Fibroblast of lung (primary cell): ENCODE measurements around the gene DPEP3.

Source experiments
- EZH2 ChIP-seq: IDR thresholded peaks from 2 replicates; pipeline ENCODE4 v1.5.1; 2012; ENCODE audit warnings: low read length, control low read depth, mild to moderate bottlenecking; ENCODE audit errors: missing control alignments
- TF ChIP-seq, protein P1 (sequence below), 2 donors: IDR thresholded peaks in 1 of 2; conservative IDR thresholded peaks in 1 of 2; 1 replicate in 1 of 2; 2 replicates in 1 of 2; pipeline ENCODE4 v1.5.1; 2011 to 2012; ENCODE audit warnings: low read length in 2 of 2, control low read depth in 1 of 2, inconsistent platforms in 1 of 2, low read depth in 1 of 2, mild to moderate bottlenecking in 1 of 2

DNA sequence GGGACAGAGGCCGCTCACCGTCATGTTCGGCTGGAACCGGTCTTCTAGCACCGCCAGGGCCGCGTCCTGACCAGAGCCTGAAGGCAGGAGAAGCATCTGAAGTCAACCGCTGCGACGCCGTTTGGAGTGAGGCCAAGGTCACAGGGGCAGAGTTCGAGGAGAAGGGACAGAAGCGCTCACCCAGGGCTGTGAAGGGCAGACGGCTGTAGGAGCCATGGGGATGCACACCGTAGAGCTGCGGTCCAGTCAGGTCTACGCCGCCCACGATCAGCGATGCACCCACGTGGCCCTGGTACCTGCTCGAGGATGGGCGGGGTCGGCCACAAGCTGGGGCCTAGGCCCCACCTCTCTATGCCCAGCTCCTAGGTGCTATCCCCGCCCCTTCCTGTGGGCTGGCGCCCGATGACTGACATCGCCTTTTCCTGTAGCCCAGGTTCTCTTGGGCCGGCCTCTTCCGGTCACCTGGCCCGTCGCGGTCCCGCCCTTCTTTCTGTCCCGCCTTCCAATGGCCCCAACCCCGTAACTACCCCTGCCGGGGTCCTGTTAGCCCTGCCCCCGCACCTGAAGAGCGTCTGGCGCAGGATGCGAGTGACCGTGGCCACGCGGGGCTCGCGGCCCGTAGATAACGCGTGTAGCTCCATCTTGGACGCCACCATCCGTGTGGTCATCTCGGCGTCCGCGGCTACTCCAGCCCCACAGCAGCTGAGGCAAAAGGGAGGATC, 44.7 kb downstream of the DPEP3 start:
- TF ChIP-seq, protein P1, sequence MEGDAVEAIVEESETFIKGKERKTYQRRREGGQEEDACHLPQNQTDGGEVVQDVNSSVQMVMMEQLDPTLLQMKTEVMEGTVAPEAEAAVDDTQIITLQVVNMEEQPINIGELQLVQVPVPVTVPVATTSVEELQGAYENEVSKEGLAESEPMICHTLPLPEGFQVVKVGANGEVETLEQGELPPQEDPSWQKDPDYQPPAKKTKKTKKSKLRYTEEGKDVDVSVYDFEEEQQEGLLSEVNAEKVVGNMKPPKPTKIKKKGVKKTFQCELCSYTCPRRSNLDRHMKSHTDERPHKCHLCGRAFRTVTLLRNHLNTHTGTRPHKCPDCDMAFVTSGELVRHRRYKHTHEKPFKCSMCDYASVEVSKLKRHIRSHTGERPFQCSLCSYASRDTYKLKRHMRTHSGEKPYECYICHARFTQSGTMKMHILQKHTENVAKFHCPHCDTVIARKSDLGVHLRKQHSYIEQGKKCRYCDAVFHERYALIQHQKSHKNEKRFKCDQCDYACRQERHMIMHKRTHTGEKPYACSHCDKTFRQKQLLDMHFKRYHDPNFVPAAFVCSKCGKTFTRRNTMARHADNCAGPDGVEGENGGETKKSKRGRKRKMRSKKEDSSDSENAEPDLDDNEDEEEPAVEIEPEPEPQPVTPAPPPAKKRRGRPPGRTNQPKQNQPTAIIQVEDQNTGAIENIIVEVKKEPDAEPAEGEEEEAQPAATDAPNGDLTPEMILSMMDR (conservative IDR thresholded peaks at IDR 0.05 in 1 of 2, IDR thresholded peaks at IDR 0.05 in 1 of 2; ENCODE audit: low read depth in 1 of 2, low read length in 2 of 2): no peak
- TF ChIP-seq EZH2: no peak
